Lung microvascular endothelial cell (primary cell): Measurements from ENCODE around the gene JAKMIP1. TPM values are rescaled to one million over a fixed set of nuclear protein-coding genes. Genes with fewer than 3 reads are reported as not detected.

Experiments
- DNase-seq, 2 donors: peaks; one replicate each; pipeline versions ENCODE4 v3.0.0 to v3.0.0-alpha.2; 2010; ENCODE audit warnings: low read depth in 2 of 2
- total RNA-seq: library from RNA; depleted of rRNA; stranded (reverse); fragments of >200 nt; gene quantifications from 2 replicates; pipeline ENCODE4 v1.2.1, GENCODE V29; 2014

Gene JAKMIP1
- total RNA-seq, 1 donor from 2014 or later: not detected

DNA sequence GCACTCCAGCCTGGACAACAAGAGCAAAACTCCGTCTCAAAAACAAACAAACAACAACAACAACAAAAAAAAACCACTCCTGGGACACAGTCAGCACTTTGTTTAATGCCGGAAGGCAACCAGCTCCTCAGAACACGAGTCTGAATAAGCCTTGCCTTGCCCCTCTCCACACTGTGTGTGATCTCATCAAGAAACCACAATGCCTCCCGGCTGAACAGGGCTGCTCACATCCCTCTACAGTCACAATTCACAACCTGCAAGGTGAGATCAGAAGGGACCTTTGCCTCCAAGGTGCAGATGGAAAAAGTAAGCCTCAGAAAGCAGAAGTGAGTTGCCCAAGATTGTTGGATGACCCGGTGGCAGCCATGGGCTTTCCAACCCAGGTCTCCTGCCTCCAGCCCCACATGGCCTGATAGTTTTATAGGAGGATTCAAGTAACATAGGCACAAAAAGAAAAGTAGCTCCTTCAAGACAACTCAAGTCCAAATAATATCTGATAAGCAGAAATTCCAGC, 80.8 kb downstream of the JAKMIP1 start:
- no peak for DNase-seq

DNA sequence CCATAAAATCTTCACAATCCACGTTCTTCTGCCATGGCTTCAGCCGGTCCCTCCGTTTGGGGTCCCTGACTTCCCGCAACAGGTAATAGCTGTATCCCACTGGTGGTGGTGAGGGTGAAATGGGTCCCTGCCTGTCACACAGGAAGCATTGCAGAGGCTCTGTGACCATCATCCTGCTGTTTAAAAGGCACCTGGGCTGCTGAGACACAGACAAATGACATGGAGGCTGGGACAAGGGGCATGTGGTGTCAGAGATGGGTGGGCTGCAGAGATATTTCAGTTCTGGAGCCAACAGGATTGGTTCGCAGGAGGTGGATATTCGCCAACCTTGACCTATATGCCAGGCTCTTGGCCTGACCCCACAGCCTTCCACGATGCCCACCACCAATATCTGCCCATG, 82.1 kb downstream of the JAKMIP1 start:
- no peak for DNase-seq

DNA sequence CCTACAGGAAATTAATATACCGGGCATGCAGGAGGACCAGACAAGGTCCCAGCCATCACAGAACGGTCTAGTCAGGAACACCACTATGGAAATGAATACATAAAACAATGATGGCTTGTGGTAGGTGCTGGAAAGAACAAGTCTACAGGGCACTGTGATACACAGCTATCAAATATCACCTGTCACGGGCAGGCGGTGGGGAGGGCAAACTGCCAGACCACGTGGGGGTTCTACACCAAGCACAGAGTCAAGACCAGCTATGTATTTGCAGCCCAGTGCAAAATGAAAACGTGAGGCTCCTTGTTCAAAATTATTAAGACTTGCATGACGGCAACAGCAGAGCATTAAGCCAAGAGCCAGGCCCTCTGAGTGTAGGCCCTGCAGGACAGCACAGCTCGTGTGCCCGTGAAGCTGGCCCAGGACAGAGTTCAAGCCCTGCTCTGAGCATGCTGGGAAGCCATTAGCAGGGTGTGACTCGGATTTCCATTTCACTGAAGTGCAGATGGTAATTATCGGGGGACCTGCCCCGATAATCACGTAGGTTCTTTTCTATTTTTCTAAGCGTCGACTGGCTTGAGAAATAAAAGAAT, 83.6 kb downstream of the JAKMIP1 start:
- no peak for DNase-seq

DNA sequence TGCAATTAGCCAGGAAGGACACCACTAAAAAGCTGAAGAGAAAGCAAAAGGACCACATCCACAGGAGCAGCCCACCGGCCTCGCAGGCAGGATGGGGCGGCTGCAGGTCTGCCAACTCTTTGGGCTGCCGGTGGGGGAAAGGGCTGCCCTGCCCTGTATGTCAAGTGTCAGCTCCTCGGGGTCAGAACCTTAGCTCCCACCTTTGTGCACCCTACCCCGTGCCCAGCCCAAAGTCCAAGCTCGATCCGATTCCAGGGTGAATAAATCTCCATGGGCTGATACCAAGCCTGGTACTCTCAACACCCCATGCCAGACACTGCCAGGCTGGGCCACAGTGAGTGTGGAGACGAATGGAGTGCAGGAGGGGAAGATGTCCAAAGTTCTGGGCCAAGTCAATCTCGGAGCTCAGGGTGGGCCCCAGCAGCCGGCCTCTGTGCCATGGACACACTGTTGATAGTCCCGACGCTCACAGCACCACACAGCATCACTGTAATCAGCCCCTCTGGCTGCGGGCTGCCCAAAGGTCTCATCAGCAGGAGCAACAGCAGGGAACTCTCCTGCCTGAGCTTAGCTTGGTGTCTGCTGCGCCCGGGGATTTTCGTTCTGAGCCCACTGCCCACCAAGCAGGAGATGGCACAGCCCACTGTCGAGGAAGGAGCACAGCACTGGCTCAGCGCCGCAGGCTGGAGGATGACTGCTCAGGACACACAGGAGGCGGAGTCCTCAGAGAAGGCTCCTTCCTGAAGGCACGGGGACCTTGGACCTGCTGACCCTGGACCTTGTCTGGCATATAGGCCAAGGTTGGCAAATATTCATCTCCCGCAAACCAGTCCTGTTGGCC, 84.4 kb downstream of the JAKMIP1 start:
- no peak for DNase-seq

DNA sequence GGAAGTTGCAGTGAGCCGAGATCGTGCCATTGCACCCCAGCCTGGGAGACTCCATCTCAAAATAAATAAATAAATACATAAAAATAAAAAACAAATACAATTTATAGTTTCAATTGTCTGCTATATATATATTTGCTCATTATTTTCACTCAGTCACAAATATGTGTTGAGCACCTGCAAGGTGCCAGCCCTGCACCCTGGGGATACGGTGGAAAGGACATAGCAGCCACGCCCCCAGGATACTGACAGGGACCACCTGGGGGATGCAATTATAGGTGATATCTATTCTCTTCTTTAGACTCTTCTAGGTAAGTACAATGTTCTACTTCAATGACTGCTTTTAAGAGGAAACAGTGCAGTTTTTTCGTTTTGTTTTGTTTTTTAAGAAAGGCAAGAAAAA, 85.0 kb downstream of the JAKMIP1 start:
- no peak for DNase-seq

DNA sequence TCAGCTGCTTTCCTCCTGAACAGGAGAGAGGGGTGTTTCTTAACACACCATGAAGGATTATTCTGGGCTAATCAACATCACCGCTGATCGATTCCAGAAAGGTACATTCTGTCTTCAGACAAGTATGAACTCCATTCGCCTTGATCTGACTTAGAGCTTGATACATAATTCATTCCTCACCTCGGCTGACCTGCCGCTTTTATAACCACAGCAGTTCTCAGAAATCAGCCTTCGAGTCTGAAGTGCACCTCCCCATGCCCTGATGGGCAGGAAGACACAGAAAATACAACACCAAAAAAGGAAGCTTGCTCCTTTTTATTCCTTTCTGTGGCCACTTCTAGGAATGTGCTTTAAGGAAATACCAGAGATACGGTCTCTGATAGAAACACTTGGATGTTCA, 85.7 kb downstream of the JAKMIP1 start:
- DNase-seq: no peak

DNA sequence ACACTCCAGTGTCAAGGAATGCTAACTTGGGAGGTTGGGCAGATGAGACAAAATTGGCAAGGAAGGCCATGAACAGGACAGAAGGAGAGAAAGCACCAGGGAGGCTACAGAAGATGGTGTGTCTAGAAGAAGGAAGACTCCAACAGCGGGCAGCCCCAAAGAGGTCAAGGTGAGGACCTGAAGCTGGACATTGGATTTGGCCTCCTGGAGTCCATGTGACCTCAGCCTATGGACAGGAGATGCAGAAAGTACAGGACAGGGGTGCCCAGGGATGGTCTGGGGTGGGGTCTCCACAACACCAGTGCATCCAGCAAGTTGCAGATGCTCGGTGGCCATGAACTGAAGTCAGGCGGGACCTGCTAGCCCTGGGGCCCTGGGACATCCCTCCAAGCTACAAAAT, 86.2 kb downstream of the JAKMIP1 start:
- no peak for DNase-seq

DNA sequence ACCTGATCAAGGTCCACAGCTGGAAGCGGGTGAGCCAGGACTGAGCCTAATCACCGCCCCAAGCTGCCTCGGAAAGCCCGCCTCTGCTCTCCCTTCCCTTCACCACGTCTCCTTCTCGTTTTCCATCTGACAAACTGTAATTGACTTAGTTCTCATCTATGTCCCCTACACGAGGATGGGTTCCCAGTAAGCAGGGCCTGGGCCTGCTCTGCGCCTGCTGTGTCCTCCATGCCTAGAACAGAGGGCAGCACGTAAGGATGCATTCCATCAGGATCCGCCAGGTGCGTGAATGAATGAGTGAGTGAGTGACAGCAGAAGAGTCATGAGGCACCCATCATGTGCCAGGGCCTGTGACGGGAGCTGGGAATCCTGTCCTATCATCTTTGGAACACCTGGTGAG, 86.7 kb downstream of the JAKMIP1 start:
- no peak for DNase-seq

DNA sequence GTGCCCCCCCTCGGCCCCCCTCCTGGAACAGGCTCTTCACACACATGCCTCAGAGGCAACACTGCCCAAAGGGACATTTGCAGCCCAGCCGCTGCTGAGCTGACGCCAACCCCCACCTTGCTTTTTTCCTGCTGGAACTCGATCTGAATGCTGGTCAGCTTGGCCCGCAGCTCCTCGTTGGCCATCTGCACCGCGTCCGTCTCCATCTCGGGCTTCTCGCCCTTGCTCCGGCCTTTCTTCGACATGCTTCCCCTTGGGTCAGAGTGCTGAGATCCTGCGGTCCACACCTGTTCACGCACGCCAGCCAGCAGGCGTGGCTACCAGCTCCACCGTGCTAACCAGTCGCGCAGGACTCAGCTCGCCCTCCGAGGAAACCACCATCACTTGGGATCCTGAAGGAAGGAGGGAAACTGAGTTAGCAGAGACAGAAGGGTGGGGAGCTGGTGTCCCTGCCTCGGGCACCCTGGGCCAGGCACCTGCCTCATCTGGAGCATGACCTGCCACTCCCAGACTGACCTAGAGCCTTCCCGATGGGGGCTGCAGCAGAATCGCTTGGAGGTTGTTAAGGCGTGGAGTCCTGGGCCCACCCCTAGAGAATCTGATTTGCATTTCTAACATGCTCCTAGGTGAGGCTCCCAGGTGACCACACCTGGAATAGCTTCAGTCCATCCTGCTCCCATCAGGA, 87.6 kb downstream of the JAKMIP1 start:
- no peak for DNase-seq

DNA sequence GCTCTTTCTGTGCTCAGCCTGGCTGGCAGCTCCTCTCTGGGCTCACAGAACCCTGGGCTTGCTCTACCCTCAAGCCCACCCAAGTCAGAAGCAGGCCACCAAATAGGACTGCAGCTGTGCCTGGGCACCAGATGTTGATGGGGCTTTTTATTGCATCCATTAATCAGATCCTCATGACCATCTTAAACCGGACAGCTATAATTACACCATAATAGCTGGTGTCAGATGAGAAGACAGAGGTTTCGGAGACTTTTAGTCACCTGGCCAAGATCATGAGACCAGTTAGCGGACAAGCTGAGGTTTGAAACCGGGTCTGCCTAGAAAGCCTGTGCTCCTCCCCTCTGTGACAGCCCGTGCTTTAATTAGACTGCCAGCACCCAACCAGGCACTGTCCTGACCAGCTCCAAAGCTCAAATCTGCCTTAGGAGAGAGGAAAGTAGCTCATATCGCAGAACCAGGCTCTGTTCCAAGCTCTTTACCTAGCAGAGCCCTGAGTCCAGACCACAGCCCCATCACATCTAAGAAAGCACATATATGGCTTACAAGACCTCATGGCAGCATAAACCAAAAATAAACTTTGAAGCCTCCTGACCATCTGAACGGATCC, 88.9 kb downstream of the JAKMIP1 start:
- DNase-seq: no peak

DNA sequence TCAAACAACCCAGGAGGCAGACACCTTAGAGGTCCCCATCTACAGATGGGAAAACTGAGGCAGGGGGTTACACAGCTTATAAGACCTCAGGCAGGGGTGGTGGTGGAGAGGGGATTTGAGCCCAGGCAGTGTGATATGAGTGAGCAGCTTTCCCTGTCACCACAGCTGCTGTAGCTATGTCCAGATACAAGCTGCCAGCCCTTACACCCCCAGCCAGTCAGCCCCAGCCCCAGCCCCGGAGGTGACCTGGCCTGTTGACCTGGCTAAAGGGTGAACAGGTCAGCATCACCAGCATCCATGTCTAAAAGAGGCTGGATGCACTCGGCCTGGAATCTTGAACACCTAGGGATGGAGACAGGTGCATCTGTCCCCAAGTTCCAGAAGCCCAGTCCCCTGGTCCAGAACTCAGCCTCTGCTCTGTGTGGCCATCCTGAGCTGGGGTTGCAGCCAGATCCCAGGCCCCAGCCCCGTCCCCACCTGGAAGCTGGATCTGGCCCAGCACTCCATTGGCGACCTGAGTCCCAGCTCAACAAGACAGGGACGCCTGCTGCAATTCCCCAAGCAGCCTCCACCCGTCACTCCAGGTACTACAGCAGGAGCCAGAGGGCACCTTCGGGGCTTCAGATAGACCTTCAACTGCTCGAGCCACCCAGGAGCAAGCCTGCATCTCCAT, 89.5 kb downstream of the JAKMIP1 start:
- DNase-seq: no peak

DNA sequence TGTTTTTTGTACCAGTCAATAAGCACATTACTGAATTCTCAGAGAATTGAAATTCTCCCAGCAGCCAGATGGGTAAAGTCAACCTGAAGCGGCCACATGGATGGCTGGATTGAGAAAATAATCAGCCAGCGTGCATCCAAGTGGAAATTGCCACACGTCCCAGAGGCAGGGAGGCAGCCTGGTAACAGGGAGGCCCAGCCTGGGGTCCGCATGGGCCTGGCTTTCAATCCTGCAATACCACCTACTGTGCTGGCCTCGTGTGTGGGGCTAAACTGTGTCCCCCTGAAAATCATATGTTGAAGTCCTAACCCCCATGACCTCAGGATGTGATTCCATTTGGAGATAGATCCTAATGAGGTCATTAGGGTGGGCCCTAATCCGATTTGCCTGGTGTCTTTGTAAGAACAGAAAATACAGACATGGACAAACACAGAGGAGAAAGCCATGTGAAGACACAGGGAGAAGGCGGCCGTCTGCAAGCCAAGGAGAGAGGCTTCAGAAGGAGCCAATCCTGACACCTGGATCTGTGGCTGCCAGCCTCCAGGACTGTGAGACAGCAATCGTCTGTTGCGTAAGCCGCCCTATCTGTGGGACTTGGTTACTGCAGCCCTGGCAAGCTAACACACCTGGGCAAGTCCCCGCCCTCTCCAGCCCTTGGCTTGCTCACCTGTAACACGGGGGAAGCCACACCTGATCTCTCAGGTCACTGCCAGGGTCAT, 90.3 kb downstream of the JAKMIP1 start:
- peak in 1 of 2 donors; percentile 6 for DNase-seq

DNA sequence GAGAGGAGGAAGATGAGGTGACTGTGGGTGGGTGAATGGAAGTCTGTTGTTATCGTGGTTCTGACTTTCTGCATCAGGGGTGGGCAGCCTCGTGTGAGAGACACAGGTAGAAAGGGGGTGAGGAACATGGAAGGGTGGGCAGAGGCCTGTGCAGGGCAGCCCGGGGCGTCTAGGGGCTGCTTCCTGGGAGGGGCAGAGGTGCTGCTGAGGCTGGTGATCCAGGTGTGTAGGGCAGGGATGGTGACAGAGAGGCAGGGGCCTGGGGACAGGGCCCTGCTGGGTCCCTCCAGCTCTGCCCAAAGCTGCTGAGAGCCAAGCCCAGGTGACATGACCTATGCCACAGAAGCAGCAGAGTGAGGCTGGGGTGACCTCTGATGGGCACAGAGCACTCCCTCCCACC, 92.5 kb downstream of the JAKMIP1 start:
- DNase-seq: no peak

DNA sequence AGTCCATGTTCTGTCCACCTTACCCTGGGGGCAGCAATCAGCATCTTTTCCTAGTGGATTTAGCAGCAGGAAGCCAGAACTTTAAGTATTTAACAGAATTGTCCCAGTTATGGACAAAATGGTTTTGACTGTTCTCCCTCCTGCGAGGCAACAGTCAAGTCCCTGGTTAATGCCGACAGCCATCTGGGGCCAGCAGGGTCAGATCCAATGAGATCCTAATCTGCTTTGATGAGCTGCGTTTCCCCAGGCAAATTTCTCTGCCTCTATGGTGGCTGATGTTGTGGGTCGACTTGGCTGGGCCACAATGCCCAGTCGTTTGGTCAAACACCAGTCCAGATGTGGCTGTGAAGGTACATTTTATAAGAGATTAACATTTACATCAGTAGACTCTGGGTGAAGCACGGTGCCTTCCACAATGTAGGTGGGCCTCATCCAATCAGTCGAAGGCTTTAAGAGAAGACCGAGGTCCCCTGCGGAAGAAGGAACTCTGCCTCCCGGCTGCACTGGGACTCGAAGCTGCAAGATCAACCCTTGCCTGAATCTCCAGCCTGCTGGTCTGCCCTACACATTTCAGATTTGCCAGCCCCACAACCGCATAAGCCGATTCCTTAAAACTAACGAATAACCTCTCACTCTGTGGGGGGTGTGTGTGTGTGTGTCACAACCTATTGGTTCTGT, 93.1 kb downstream of the JAKMIP1 start:
- DNase-seq: no peak

DNA sequence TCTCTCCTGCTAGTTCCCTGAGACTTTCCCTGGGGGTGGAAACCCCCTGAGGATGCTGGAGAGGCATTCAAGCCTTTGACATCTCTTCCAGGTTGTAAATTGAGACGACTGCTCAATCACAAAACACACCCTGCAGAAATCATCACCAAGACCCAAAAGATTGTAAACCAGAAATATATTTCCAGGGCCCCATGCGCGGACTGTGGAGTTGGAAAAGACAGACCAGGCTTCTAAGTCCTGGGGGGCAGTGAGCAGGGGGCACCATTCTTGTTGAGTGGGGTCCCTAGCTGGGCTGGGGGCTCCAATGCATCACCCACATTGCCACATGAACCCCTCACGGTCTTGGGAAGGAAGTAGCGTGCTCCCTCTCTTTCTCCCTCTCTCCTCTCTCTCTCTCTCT, 94.2 kb downstream of the JAKMIP1 start:
- no peak for DNase-seq

DNA sequence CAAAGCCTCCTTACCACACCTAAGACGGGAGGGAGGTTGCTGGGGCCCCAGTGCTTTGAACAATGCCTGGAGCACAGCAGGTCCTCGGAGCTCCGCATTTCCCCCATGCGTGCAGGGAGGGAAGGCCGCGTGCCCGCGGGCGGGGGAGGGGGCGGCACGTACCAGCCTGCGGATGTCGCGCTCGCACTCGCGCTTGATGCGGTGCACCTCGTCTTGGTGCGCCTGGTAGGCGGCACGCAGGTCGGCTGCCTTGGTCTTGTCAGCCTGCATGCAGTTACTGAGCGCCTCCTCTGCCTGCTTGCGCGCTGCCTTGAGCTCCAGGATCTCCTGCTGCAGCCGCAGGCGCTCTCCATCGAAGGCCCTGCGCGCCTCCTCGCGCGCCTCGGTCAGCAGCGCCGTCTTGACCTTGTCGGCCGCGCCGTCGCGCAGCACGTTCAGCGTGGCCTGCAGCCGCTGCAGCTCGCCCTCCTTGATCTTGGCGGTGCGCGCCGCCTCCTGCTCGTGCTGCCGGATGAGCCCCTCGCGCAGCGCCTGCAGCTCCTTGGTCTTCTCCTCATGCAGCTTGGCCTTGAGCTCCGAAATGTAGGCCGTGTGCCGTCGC, 94.9 kb downstream of the JAKMIP1 start:
- no peak for DNase-seq

DNA sequence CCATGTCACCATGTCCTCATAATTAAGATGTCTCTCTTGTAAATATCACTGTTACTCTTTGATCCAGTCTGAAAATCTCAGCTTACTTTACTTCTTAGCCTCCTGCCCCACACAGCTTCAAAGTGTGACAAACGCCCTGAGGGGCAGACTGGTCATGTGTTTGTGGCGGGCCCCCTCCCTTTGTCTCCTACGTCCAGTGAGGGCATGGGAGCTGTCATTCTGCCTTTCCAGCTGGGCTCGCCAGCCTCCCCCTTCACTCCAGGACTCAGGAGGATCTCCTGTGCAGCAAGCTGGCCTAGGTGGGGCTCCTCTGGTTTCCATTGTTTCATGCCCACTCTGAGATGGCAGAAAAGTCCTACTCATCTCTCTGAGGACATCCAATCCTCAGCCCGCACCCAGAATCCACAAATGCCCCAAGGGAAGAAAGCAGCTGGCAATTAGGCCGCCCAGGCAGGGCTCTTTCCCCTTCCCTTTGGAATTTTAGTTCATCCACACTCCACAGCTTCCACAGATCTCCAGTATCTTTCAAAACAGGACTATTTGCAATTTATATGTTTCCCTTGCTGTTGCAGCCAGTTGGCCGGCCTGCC, 95.7 kb downstream of the JAKMIP1 start:
- DNase-seq: no peak

DNA sequence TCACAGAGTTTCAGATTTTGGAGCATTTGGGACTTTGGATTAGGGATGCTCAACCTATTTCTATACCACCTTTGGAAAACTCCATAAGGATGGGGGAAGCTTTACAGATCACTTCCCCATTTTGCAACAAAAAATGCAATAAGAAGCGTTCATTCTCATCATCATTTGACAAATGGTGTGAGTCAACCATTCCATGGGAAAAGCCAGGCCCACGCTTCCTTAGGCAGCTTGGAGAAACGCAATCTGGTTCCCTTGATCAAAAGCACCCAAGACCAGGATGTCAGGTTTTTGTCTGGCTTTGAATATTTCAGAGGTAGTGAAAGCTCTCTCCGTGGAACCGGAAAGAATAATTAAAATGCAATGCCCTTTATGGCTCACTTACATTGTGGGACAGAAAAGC, 102.8 kb downstream of the JAKMIP1 start:
- no peak for DNase-seq

DNA sequence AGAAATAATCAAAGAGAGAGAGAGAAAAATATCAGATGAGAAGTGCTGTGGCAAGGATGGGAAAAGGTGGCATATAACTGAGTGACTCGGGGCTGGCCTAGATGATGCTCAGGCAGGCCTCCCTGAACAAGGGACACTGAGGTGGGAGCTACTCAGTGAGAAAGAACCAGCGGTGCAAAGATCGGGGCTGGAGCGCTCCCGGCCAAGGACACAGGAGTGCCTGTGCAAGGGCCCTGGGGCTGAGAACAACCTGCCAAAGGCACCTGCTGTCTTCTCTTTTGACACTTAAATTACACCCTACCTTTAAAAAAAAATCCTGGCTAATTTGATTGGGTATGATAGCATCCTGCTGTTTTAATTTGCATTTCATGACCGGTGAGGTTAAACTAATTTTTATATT, 104.5 kb downstream of the JAKMIP1 start:
- no peak for DNase-seq
